Placental epithelial cell (primary cell): Measurements from ENCODE around the gene PLCE1. TPM values are rescaled to one million over a fixed set of nuclear protein-coding genes. Genes with fewer than 3 reads are reported as not detected.

Experiments
- total RNA-seq: library from RNA; depleted of rRNA; stranded (reverse); fragments of >200 nt; gene quantifications from 2 replicates; pipeline ENCODE4 v1.2.3, GENCODE V29; 2012

PLCE1 gene
- under 0.01 TPM in 2 replicates for total RNA-seq

DNA sequence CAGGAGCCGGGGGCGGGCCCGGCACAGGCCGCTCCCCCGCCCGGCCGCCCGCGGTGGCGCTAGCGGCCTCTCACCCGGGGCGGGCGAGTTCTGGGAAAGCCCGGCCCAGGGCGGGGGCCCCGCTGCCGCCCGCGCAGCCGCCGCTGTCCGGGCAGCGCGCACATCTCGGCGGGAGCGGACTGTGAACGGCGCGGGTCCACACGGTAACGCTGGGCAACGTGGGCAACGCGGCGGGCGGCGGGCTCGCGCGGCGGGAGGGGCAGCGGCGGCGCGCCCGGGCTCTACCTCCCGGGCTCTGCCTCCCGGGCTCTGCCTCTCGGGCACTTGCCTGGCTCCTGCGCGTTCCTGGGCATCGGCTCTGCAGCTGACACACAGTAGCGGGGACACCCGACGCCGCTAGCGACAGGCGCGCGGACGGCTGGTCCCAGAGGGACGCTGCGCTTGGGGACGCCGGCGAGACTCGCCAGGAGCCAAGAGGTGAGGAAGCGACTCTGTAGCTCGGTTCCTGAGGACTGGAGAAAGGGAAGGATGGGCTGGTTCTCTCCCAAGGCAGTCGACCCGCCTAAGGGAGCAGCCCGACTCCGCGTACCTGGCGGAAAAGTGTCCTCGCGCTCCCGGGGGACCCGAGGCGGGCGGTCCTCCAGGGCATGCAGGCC is at the start of gene PLCE1:
TSS of gene PLCE1 (plus strand) at position 150 of the 656 bp plus-strand sequence. CDS start 37,116 bp downstream, outside the sequence.

Other genes with a start within 250 kb of the PLCE1 start
- under 0.01 TPM in 1 of 2 replicates, not detected in the other for gene LGI1, start 236.0 kb upstream of the PLCE1 start, total RNA-seq
- 1.8 and 2.0 TPM in 2 replicates for gene SLC35G1, start 100.0 kb upstream of the PLCE1 start, total RNA-seq